MM.1S (cell line): ENCODE measurements around the gene ARFRP1.

ENCODE experiments used
- CTCF ChIP-seq: fragments of 300-600 bp; sonication (generic); IDR thresholded peaks from 2 replicates; pipeline ENCODE4 v1.5.1; 2016; ENCODE audit warnings: antibody characterized with exemption, low read length, mixed read lengths
- EZH2 ChIP-seq: fragments of 300-600 bp; sonication (generic); optimal IDR thresholded peaks from 2 replicates; pipeline ENCODE3; 2017; ENCODE audit warnings: low read depth, mild to moderate bottlenecking, antibody characterized with exemption, low read length, mixed read lengths
- EZH2phosphoT487 ChIP-seq: fragments of 300-600 bp; sonication (generic); IDR thresholded peaks from 2 replicates; pipeline ENCODE4 v1.6.1; 2018; ENCODE audit warnings: antibody characterized with exemption, low read length

GRCh38 chr20:63696306-63696627 lies 11.5 kb downstream of the ARFRP1 start:
- TF ChIP-seq CTCF (no peak), EZH2 (no peak), EZH2phosphoT487 (no peak)
